Measurements from ENCODE around the gene IGSF5. TPM values are rescaled to one million over a fixed set of nuclear protein-coding genes. Genes with fewer than 3 reads are reported as not detected.
"Not testable (repeated sequence)": the region's sequence is repeated elsewhere in the genome, so short reads cannot be mapped to it uniquely, and the experiment has no call there.

IGSF5 gene
- 1.5 TPM in 2 replicates for total RNA-seq (ENCODE audit: low replicate concordance)
- long read RNA-seq, partial matches to known transcripts: 0 of 4 reads
- long read RNA-seq, other reads (novel, unspliced or antisense): 4 of 4 reads

DNA sequence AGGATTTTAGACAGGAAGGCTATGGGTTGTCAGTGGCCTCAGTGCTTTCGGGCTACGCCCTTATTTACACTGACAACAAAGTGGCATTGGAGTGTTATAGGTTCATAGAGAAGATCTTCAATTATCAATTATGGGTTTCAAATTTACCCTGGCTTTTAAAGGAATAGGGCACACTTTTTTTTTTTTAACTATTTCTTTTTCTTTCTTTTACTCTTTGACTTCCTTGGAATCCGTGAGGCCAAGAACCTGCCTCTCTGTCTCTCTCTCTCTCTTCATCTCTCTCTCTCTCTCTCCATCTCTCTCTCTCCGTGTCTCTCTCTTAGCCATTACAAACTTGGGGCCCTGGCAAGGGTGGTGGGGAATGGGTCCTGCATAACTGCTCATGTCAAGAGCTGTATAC lies at the start of gene IGSF5:
Gene IGSF5 (plus strand): TSS at position 301 of the 400 bp plus-strand sequence. CDS start 327 bp downstream, outside the sequence.
- H3K27ac Mint-ChIP-seq: peak within 1 kb of the TSS; percentile 64

DNA sequence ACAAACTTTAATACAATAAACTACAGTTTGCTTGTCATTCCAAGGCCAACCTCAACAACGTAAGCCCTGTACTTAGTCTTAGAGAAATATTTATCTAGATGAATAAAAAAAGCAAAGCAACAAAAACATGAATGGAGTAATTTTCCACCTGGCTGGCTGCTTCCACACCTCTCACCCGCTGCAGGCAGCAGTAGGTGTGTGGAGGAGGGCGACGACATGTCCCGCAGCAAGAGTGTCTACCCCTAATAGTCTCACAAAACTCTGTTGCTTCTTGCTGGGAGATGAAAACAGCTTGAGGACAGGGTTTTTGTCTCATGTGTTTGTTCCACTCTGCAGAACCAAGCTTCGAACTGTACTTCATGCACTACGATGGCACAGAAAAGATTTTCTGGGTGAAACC lies 48.8 kb upstream of the IGSF5 start:
- Mint-ChIP-seq H3K4me1 (ENCODE audit: unreplicated experiment) (no peaks in the 10 kb centered on the region), H3K9me3 (no peaks in the 10 kb centered on the region), H3K27me3 (no peaks in the 10 kb centered on the region), H3K4me3 (no peak overlapping the region), H3K27ac (no peak overlapping the region), H3K36me3 (no peaks in the 10 kb centered on the region)
- DNase-seq (ENCODE audit: extremely low spot score, unreplicated experiment): no peak
- TF ChIP-seq, protein P1, sequence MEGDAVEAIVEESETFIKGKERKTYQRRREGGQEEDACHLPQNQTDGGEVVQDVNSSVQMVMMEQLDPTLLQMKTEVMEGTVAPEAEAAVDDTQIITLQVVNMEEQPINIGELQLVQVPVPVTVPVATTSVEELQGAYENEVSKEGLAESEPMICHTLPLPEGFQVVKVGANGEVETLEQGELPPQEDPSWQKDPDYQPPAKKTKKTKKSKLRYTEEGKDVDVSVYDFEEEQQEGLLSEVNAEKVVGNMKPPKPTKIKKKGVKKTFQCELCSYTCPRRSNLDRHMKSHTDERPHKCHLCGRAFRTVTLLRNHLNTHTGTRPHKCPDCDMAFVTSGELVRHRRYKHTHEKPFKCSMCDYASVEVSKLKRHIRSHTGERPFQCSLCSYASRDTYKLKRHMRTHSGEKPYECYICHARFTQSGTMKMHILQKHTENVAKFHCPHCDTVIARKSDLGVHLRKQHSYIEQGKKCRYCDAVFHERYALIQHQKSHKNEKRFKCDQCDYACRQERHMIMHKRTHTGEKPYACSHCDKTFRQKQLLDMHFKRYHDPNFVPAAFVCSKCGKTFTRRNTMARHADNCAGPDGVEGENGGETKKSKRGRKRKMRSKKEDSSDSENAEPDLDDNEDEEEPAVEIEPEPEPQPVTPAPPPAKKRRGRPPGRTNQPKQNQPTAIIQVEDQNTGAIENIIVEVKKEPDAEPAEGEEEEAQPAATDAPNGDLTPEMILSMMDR (conservative IDR thresholded peaks at IDR 0.05): no peak

More for the DNA sequence above, at the start of gene IGSF5:
- not testable (repeated sequence) for H3K36me3 Mint-ChIP-seq; H3K27me3 Mint-ChIP-seq; DNase-seq (ENCODE audit: extremely low spot score, unreplicated experiment)
- Mint-ChIP-seq H3K4me3 (peak within 1 kb of the TSS; percentile 36), H3K9me3 (peaks cover 15% of the 10 kb centered on the region), H3K4me1 (ENCODE audit: unreplicated experiment) (peaks cover 11% of the 10 kb centered on the region)

DNA sequence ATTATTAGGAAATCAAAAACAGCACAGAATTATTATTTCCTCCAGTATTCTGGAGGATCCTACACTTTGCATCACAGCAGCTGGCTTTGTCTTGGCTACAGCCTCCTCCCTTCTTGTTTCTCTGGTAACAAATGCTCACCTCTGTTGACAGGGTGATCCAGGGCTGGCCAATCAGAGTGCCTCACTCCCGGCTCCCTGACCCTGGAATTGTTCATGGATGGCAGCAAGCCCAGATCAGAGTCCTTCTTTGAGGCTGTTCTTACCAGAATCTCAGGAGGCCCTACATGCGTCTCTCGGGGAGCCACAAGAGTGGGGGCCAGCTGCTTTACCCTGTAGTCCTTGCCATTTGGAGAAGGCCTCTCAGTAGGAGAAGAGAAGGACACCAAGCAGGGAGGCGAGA lies 48.4 kb upstream of the IGSF5 start:
- TF ChIP-seq, protein P1 (conservative IDR thresholded peaks at IDR 0.05): no peak
- Mint-ChIP-seq H3K9me3 (no peaks in the 10 kb centered on the region), H3K4me1 (ENCODE audit: unreplicated experiment) (no peaks in the 10 kb centered on the region), H3K36me3 (no peaks in the 10 kb centered on the region), H3K27ac (no peak overlapping the region), H3K4me3 (no peak overlapping the region), H3K27me3 (no peaks in the 10 kb centered on the region)
- no peak for DNase-seq (ENCODE audit: extremely low spot score, unreplicated experiment)

DNA sequence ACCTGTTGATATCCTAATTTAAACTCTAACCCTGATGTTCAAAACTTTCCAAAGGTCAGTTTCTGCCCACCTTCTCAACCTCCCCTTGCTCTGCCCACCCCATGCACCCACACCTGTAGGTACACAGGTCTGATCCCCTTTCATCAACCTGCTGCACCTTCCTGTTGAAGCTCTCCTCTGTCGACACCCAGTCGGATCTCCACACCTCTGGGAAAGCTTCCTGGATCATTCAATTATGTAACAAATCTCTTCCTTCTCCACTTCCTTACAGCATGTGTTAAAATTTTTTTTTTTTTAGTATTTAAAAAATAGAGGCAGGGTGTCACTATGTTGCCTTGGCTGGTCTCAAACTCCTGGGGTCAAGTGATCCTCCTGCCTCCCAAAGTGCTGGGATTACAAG lies 44.7 kb upstream of the IGSF5 start:
- no peak overlapping the region for H3K4me3 Mint-ChIP-seq
- no peaks in the 10 kb centered on the region for H3K27me3 Mint-ChIP-seq
- H3K9me3 Mint-ChIP-seq: no peaks in the 10 kb centered on the region
- H3K36me3 Mint-ChIP-seq: no peaks in the 10 kb centered on the region
- DNase-seq (ENCODE audit: extremely low spot score, unreplicated experiment): no peak
- TF ChIP-seq, protein P1 (conservative IDR thresholded peaks at IDR 0.05): no peak
- H3K27ac Mint-ChIP-seq: no peak overlapping the region
- H3K4me1 Mint-ChIP-seq (ENCODE audit: unreplicated experiment): no peaks in the 10 kb centered on the region

DNA sequence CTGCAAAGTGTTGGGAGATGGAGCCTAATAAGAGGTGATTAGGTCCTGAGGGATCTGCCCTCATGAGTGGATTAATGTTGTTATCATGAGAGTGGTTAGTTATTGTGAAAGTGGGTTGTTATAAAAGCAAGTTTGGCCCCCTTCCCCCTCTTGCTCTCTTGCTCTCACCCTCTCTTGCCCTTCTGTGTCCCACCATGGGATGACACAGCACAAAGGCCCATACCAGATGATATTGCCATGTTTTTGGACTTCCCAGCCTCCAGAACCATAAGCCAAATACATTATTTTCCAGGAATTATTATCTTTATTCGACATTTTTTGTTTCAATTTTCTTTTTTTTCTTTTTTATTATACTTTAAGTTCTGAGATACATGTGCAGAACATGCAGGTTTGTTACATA lies 41.4 kb upstream of the IGSF5 start:
- no peak overlapping the region for H3K27ac Mint-ChIP-seq
- TF ChIP-seq, protein P1 (conservative IDR thresholded peaks at IDR 0.05): no peak
- no peak overlapping the region for H3K4me3 Mint-ChIP-seq
- no peaks in the 10 kb centered on the region for H3K36me3 Mint-ChIP-seq
- H3K9me3 Mint-ChIP-seq: no peaks in the 10 kb centered on the region
- DNase-seq (ENCODE audit: extremely low spot score, unreplicated experiment): no peak
- no peaks in the 10 kb centered on the region for H3K27me3 Mint-ChIP-seq
- peaks cover 4% of the 10 kb centered on the region for H3K4me1 Mint-ChIP-seq (ENCODE audit: unreplicated experiment)

DNA sequence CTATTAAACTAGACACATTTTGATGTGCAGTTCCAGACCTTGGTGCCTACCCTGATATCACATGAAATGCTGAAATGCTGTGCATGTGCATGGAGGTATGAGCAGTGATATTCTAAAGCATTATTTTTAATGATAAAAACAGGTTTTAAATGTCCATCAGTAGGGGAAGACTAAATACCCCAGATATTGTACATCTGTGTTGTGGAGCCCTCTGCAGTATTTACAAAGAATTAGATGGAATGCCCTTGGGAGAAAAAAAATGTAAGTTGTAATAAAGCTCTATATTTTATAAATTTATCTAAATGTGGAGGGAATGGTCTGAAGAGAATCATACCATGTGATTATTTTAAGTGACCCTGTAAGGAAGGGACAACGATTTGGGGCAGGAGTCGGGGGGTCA lies 39.1 kb upstream of the IGSF5 start:
- H3K4me3 Mint-ChIP-seq: no peak overlapping the region
- H3K4me1 Mint-ChIP-seq (ENCODE audit: unreplicated experiment): peaks cover 4% of the 10 kb centered on the region

More for the DNA sequence above, 39.1 kb upstream of the IGSF5 start:
- no peak for DNase-seq (ENCODE audit: extremely low spot score, unreplicated experiment)
- Mint-ChIP-seq H3K9me3 (no peaks in the 10 kb centered on the region), H3K27ac (no peak overlapping the region), H3K27me3 (no peaks in the 10 kb centered on the region), H3K36me3 (no peaks in the 10 kb centered on the region)
- TF ChIP-seq, protein P1 (conservative IDR thresholded peaks at IDR 0.05): no peak

All from type B pancreatic cell (in vitro differentiated cells).